Fibroblast of pulmonary artery (primary cell): ENCODE measurements around the gene SBF2.

Experiments used
- DNase-seq: peaks from one replicate; pipeline ENCODE4 v3.0.0-alpha.2; 2010; ENCODE audit warnings: low read depth
- H3K4me3 ChIP-seq: replicated peaks from 2 replicates; pipeline ENCODE4 v1.5.1; 2011; ENCODE audit warnings: low read depth, mild to moderate bottlenecking, control low read depth, low read length, moderate library complexity
- CTCF ChIP-seq: IDR thresholded peaks from 2 replicates; pipeline ENCODE4 v1.5.1; 2011; ENCODE audit warnings: mild to moderate bottlenecking, control low read depth, low read length, inconsistent platforms; ENCODE audit errors: missing control alignments

Gene SBF2

GRCh38 chr11:9774109-9774508 is 519.9 kb downstream of the SBF2 start:
- TF ChIP-seq CTCF: no peak
- H3K4me3 ChIP-seq: no peak overlapping the region
- no peak for DNase-seq

- TF ChIP-seq CTCF: no peak
- H3K4me3 ChIP-seq: no peak overlapping the region
- DNase-seq: no peak
These were observed 520.5 kb downstream of the SBF2 start for GRCh38 chr11:9773524-9773923.

GRCh38 chr11:9772218-9772617 is 521.8 kb downstream of the SBF2 start:
- no peak for DNase-seq
- TF ChIP-seq CTCF: no peak
- no peak overlapping the region for H3K4me3 ChIP-seq

- no peak for TF ChIP-seq CTCF
- DNase-seq: no peak
These were observed 522.9 kb downstream of the SBF2 start for GRCh38 chr11:9771071-9771511.

GRCh38 chr11:9769621-9770020 is 524.4 kb downstream of the SBF2 start:
- DNase-seq: no peak
- no peak overlapping the region for H3K4me3 ChIP-seq
- TF ChIP-seq CTCF: no peak

More at GRCh38 chr11:9771071-9771511, 522.9 kb downstream of the SBF2 start:
- H3K4me3 ChIP-seq: no peak overlapping the region

GRCh38 chr11:9765320-9766101 is 528.5 kb downstream of the SBF2 start:
- peak; percentile 93 for DNase-seq
- no peak overlapping the region for H3K4me3 ChIP-seq
- TF ChIP-seq CTCF: no peak

GRCh38 chr11:9763301-9763700 is 530.7 kb downstream of the SBF2 start:
- no peak for TF ChIP-seq CTCF
- DNase-seq: no peak
- H3K4me3 ChIP-seq: no peak overlapping the region
